Breast epithelium (tissue), 3 donors: ENCODE results near the gene CACFD1.

Experiments used
- CTCF ChIP-seq, 3 donors: fragments of 450-650 bp; IDR thresholded peaks; one replicate each; pipeline ENCODE4 v1.5.1; 2016 to 2017; ENCODE audit warnings: antibody characterized with exemption in 3 of 3, mild to moderate bottlenecking in 3 of 3, moderate library complexity in 3 of 3
- POLR2A ChIP-seq: fragments of 450-650 bp; IDR thresholded peaks from one replicate; pipeline ENCODE4 v1.6.1; 2016; ENCODE audit warnings: antibody characterized with exemption, mild to moderate bottlenecking, moderate library complexity

- no peak for TF ChIP-seq CTCF (IDR thresholded peaks at IDR 0.05)
- TF ChIP-seq POLR2A, result no peak
Measured at GRCh38 chr9:133515240-133515610, 55.4 kb downstream of the CACFD1 start.
